CD4-positive, alpha-beta T cell treated with Interleukin-21 for 1 hour (primary cell): ENCODE results near the gene KCTD3.

ENCODE experiments used
- DNase-seq: peaks from one replicate; pipeline ENCODE4 v3.0.0-alpha.2; 2020

KCTD3 gene

DNA sequence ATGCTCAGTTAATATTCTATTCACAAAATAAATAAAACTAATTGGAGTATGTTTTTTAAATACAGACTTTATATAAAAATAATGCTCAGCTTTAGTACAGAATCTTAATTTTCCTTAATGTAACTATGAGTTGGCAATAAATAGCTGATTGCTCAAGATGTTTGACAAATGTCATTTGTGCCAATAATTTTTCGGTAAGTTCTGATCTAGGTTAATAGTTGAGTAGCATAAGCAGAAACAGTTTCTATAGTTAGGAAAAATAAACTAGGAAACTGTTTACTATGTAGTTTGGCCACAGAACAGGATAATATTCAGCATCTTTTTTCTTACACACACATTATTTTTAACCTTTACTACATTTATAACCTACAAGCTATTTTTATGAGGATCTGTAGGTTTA is 40.3 kb downstream of the KCTD3 start:
- DNase-seq: no peak

DNA sequence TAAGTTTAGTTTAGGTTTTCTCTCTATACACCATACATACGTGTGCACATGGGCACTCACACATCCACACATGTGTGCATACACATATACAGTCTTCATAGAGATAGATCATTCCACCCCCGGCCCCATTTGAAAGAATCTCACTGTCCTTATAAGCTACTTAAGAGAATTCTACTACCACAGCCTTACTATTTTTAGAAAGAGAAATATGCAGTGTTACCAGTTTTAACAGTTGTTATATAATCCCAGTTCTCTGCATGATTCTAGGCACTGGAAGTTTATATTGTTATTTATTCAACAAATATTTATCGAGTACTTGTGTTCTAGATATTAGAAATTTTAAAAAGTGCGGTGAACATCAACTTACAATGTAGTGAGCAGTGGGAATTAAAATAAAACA is 41.5 kb downstream of the KCTD3 start:
- DNase-seq: no peak

DNA sequence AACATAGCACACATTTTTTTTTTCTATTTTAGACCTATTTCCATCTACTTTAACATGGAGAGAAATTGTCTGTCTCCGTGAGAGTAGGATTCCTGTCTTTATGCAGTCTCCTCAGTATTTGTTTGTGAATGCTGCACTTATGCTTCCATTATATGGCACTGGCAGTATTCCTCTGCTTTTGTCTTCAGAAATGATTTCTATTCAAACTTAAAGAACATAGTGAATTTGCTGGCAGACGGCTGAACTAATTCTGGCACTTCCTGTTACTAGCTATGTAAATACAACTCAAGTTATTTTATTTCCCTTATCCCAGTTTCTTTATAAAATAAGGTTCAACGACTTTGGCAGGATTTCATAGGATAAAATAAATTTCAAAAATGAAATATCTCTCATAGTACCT is 45.3 kb downstream of the KCTD3 start:
- no peak for DNase-seq

- no peak for DNase-seq
These were observed 50.9 kb downstream of the KCTD3 start for GRCh38 chr1:215617979-215618378.

DNA sequence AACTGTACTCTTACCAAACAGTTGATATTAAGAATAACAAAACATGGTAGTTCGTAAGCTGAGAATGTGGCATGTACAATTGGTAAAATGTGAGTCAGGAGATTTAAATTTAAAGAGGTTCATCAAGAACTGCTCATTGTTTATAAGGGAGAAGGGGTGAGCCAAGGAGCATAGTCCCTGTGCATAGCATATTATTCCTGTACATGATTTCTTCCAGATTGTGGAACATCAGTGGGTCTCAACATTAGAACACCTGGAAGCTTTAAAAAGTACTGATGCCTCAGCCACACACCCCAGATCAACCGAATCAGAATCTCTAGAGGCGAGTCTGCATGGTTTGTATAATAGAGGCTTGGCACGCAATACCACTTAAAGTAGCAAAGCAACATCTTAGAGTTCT is 56.1 kb downstream of the KCTD3 start:
- no peak for DNase-seq

DNA sequence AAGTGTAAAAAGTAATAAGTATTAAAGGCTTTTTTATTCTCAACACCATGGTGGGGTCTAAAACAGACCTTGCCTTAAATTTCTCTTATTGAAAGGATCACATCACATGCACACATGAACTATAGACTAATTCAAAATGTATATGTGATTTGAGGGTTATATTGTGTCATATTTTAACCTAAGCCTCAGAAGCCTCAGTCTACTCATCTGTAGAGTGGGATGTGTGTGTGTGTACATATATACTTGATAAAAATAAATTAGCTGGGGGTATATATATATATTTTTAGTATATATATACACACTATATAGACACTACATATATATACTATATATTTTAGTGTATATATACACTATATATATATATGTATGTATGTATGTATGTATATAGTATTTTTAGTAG is 58.8 kb downstream of the KCTD3 start:
- no peak for DNase-seq

DNA sequence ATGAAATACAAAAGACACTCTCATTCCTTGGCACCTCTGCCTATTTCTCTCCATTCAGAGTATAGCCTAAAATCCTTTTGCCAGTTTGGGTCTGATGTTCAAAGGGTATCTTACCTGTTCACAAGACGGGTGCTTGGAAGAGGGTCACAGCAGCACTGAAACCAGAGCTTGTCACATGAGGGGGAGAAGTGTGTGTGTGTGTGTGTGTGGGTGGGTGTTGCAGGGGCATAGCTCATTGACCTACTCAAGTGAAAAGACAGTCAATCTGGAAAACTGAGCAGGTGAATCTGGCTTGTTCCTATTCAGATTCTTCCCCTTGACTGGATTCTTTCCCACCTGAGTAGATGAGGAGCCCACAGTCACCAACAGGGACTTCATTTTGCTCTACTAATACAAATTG is 63.9 kb downstream of the KCTD3 start:
- no peak for DNase-seq

- DNase-seq: no peak
These were observed 64.4 kb downstream of the KCTD3 start for GRCh38 chr1:215631489-215631888.

DNA sequence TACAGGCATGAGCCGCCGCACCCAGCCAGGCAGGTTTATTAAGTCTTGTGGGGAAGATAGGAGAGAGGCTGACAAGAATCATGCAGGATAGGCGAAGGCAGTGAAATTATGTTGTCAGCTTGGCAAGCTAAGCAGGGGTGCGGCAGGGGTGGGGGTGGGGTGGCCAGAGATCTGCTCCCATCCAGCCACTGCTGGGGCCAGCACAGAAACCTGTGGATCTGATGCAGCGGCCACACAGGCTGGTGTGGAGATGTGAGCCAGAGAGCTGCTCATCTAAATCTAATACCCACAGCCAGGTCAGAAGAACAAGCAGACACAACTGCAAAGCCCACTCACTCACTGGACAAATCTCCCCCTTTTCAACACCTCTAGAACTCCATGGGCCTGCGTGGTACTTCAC is 68.7 kb downstream of the KCTD3 start:
- DNase-seq: no peak

DNA sequence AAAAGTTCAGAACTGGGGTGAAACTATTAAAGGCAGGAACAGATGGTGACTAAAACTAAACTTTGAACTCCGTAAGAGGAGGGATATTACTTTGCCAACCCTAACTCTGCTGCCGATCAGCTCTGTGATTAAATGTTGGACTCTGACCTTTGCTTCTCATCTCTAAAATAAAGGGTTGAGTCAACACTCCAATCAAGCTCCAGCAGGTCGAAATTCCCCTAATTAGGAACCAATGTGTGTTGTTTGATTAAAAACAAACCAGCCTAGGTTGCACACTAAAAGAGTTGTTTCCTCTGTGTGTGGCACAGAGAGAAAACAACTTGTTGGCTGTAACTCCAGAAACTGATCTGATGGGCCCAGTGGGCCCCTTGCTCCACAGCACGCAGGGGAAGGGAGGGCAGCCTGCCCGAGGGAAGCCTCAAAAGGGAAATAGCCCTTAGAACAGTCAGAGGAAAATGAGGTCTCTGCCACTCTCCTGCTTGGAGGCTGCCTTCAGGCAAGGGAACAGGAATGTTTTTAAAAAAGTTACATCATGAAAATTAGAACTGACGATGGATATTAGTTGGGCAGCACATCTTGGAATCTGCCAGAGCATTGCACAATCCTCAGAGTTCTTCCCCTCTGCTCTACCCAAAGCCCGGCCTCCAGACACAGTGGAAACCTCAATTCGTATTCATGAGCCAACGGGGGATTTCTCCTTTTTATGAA is 69.3 kb downstream of the KCTD3 start:
- DNase-seq: no peak

DNA sequence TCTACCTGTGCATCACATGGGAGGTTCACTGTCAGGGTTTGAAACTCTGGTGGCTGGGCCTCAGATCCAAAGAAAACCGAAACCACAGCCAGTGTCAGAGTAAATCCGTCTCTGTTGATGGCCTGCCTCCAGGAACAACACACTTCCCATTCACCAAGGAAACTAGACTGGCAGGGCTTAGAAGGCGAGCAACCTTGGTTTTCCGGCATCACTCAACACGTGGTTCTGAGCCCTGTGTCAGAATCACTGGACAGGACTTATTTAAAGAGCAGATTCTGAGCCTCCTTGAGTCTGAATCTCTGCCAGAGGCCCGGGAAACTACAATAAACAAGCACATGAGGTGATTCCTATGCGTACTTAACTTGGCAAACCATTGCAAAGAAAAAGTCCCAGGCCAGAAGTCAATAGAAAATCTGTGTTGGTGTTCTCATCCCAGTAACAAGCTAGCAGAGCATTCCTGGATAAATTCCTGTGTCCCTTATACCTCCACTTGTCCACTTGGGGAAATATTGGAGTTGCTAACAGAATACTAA is 70.0 kb downstream of the KCTD3 start:
- no peak for DNase-seq

DNA sequence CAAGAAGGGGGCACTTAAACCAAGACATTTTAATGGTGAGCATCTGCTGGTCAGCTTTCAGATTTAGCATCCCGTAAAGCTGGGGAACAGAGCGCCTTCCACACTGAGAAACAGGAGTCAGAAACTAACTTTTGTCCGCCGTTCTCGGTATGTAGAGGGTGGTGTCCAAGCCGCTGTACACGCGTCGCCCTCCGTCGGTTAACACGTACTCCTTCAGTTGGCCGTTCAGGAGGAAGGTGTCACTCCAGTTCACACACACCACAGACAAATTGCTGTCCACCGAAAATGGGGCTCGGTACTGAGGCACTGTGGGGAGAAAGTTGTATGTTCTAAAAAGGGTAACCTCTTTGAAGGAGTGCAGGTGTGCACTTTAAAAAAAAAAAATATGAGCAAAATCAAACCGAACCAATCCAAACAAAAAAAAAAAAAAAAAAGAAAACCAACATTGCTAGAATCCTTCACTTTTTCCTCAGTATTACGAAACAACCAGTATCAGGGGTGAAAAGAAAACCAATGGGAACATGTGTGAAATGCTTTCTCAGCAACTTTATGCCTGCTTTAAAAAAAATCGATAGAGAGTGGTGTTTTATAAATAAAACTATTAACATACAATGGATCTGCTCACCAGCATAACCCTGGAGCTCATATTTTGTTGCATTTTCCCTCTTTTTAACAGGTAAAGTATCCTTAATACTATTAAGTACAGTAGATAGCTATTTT is 73.5 kb downstream of the KCTD3 start:
- no peak for DNase-seq

DNA sequence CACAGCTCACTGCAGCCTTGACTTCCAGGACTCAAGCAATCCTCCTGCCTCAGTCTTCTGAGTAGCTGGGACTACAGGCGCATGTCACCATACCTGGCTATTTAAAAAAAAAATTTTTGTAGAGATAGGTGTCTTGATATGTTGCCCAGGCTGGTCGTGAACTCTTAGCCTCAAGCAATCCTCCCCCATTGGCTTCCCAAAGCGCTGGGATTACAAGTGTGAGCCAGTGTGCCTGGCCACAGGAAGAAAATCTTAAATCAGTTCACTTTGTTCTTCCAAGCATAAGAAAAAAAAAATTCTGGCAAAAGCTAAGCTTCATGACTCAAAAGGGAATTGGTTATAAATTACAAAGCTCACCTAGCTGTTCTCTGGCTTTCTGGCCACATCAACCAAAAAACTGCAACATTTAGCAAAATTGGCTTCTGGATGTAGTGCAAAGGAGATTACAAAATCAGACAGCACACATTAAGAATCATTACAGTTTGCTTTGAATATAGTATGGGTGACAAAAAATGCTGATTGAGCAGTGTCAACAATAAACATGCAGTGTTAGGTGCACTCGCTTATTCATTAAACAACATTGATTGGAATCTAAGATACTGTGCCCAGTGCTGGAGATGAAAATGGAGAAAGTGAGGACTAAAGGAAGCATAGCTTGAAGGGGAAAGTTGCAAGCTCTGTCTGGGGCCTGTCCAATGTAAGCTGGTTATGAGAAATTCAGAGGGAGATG is 76.7 kb downstream of the KCTD3 start:
- no peak for DNase-seq

DNA sequence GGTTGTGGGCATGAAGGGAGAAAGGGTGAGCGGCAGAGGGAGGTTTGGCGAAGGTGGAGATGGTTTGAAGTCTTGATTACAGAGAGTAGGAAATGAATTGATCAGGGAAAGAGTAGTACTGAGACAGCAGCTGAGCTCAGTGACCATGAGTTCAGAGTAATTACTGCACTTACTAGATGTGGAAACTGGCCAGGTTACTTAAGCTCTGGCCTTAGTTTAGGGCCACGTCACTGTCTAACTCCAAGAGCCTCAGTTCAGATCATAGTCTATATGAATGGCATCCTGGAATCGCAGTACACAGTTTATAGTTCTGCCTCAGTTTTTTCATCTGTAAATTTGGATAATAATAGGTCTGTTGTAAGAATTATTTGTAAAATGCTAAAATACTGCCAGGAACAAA is 78.1 kb downstream of the KCTD3 start:
- no peak for DNase-seq

DNA sequence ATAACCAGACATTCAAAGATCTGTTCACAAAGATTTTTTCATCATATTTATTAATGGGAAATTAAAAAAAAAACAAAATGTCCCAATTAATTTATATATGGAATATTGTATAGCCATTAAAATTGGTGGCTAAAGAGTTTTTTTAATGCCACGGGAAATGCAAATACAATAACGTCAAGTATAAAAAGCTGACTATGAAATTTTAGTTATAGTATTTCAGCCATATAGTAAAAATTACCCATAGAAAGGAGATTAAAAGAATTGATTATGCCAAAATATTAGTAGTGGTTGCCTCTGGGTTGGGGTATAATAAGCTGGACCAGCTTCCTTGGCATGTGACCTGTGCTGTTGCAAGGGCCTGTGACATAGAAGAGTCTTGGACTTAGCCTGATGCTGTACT is 78.8 kb downstream of the KCTD3 start:
- DNase-seq: no peak

DNA sequence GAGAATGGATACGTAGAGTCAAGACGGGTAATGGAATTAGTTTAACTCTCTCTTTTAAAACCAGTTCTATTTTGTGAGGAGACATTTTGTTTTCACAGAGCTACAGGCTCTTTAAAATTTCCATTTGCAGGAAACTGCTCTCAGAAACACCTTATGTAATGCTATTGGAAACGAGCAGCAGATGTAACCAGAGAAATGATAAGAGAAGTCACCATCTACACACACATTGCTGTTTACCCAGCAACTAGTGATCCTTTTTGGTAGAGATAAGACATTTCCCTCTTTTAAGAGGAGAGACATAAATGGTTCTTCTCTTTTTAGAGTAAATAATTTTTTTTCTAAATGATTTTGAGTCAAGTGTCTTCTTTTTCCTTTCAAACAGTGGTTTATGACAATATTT is 80.6 kb downstream of the KCTD3 start:
- DNase-seq: no peak

DNA sequence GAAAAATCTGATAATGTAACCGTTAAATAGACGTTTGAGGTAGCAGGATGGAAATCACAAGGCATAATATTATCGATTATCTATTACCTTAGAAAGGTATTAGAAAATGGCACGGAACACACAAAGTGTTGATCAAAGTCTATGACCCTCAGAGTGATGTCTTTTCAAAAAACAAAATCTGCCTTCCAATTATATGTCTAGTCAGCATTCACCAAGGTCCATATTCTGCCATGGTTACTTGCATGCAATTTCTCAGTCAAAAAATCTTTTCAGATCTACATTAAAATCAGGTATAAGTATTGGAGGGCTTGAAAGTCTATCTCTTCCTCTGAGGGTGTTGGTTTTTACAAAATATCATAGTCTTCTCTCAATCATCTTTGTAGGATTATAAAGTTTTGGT is 81.9 kb downstream of the KCTD3 start:
- no peak for DNase-seq

DNA sequence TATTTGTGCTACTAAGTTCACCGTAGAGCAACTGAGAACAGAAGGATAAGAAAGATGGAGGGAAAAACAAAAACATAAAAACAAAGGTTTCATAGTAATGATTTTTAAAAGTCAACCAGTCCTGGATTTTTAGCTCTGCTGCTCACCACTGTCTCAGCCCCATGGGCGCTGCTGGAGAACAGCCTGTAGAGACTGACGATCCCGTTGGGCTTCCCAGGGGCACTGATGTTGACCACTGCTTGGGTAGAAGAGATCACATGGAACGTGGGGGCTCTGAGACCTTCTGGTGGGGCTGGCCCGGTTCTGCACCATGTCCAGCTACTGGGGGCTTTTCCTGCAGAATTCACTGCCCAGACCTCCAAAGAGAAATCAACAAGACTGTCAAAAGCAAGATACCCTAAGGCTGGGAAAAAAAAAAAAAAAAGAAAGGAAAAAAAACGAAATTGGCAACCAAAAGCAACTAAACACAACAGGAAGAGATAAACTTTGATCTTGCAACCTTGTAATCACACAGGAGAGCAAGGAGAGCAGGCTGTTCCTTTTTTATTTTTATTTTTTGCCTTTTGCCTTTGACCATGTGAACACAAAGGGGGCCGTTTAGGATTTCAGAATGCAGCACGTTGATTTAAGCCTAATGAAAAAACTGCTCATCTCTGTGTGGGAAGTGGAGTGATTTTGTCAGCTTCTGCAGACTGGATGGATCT is 83.5 kb downstream of the KCTD3 start:
- no peak for DNase-seq

DNA sequence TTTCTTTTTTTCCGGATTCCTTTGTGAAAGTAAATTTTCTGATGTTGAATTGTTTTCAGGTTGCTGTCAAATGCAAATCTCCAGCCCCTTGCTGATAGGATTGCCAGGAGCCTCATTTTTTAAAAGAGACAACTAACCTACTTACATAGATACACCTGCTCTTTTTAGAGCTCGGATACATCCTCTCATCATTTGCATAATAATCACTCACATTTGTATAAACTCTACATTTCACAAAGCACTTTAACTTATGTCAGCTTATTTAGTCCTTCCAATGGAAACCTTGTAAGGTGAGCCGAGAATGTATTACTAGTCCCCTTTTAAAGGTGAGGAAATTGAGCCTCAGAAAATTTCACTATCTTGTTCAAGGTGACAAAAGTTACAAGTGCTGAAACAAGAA is 84.8 kb downstream of the KCTD3 start:
- DNase-seq: no peak

DNA sequence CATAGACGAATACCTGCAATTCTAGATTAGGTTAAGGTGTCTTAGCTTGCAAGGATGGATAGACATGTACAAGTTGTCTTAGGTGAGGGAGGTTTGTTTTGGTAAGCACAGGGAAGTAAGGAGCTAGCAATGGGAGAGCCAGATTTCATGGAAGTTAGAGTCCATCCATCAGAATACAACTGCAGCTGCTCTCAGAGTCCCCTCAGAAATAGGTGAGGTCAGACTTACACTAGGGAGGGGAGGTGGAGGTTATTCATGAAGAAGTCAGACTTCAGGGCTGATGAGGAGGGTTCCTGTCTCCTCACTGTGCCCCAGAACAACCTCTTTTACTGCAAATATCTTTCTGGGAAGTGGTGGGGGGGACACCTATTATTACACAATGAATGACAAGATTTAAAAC is 85.3 kb downstream of the KCTD3 start:
- no peak for DNase-seq

- DNase-seq: no peak
These were observed 89.9 kb downstream of the KCTD3 start for GRCh38 chr1:215657047-215657446.

DNA sequence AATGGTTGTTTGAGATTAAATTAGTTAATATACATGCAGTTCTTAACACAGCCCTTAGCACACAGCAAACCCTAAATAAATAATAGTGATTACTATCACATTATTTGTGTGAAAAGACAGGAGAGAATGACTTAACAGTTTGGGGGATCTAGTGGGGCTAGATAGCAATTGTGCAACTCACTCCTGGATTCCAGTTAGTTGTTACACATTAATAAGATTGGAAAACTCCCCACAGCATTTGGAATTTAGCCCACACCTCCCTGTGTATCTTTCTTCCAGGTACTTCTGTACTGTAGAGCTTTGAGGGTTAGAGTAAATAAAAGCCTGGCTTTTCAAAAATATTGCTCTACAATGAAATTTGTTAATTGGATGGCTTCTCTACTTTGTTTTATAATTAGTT is 93.2 kb downstream of the KCTD3 start:
- DNase-seq: no peak

- DNase-seq: no peak
These were observed 93.9 kb downstream of the KCTD3 start for GRCh38 chr1:215661033-215661432.
